ENCODE data around the gene NUP93.

The NUP93 gene

GRCh38 chr16:56848029-56848936 is 118.4 kb downstream of the NUP93 start:
- DNase-seq (ENCODE audit: low read depth): peak; percentile 50
- TF ChIP-seq CTCF (IDR thresholded peaks at IDR 0.05; ENCODE audit: low read depth, low read length) (no peak), MYC (IDR thresholded peaks at IDR 0.05; ENCODE audit: low read depth, low read length) (no peak), POLR2A (IDR thresholded peaks at IDR 0.05; ENCODE audit: extremely low read depth, insufficient read length) (no peak)
- TF ChIP-seq, protein P1, sequence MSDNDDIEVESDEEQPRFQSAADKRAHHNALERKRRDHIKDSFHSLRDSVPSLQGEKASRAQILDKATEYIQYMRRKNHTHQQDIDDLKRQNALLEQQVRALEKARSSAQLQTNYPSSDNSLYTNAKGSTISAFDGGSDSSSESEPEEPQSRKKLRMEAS (IDR thresholded peaks at IDR 0.05; ENCODE audit: low read depth, low read length): no peak
- no peak overlapping the region for H3K4me3 ChIP-seq (ENCODE audit: low read depth, low read length)

- DNase-seq (ENCODE audit: low read depth): no peak
- H3K4me3 ChIP-seq (ENCODE audit: low read depth, low read length): no peak overlapping the region
- TF ChIP-seq CTCF (IDR thresholded peaks at IDR 0.05; ENCODE audit: low read depth, low read length) (no peak), POLR2A (IDR thresholded peaks at IDR 0.05; ENCODE audit: extremely low read depth, insufficient read length) (no peak), MYC (IDR thresholded peaks at IDR 0.05; ENCODE audit: low read depth, low read length) (no peak)
Observed at GRCh38 chr16:56848955-56849689, 119.2 kb downstream of the NUP93 start.

DNA sequence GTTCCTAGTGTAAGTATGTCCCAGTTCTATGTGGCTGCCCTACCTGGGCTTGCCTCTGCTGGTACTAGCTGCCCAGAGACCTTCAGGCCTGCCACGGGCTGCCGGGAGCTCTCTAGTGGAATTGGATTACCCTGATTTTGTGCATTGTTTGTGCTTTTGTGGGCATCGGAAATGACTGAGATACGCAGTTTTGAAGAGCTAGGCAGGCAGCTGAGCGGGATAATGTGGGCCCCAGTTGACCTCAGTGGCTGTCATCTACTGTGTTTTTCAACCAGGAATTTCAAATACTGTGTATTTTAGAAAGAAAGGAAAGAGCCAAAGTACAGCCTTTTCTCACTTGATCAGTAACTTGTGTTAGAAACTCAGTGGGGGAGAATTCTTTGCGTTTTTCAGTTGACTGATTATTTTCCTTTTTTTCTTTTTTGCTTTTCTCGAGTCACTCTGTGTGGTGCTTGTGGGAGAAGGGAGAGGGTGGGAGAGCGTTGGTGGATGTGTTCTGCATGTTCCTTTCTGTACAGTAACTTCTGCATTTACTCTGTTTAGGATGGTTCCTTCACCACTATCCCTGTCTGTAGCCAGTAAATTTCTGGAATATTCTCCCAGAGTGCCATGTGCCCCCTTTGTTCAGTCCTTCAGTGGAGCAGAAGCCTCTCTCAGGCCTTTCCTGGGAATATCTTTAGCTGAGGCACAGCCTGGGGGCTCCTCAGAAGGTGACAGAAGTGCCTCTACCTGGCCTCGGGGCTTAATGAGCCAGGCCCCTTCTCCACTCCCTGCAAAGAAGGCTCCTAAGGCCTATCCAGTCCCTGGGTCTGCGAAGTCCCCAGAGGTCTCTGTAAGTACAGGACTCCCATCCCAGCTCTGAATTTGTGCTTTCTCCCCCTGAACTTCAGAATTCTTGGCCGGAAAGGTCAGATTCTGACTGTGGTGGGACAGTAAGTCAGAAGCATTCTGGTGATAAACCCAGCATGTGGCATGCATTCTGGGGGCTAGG is 120.1 kb downstream of the NUP93 start:
- DNase-seq (ENCODE audit: low read depth): no peak

DNA sequence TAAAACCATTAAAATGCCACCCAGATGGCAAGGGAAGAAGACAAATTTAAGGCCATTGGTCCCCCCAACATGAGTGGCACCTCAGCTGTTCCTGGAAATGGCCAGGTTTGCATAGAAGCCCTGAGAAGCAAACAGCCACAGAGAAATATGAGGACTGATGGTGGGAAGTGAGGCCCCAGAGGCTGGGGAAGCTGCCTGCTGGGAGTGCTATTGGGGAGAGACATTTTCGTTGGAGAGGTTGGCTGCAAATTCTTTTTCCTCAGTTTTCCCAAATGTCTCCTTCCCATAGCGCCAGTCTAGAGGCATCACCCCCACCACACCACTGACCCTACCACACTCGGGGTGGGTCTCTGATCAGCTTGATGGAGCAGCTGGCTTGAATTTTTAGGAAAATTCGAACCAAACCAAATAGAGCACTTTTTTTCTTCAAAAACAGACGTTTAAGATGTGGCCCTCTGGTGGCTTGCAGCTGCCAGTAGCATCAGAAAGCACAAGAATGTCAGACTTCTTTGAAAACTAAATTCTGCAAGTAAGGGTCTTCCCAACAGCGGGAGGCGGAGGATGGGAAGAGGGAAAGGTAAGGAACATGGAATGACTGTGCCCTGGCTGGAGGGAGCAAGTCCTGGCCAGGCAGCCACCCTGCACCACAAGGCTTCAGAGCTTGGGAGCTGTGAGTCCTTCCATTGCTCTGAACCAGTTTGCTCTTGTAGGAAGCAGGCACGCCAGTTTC is 121.9 kb downstream of the NUP93 start:
- no peak overlapping the region for H3K4me3 ChIP-seq (ENCODE audit: low read depth, low read length)
- peak; percentile 43 for DNase-seq (ENCODE audit: low read depth)
- peak; percentile 59 for TF ChIP-seq CTCF (IDR thresholded peaks at IDR 0.05; ENCODE audit: low read depth, low read length)
- no peak for TF ChIP-seq MYC (IDR thresholded peaks at IDR 0.05; ENCODE audit: low read depth, low read length)

More for the DNA sequence above, 120.1 kb downstream of the NUP93 start:
- TF ChIP-seq MYC (IDR thresholded peaks at IDR 0.05; ENCODE audit: low read depth, low read length) (no peak), POLR2A (IDR thresholded peaks at IDR 0.05; ENCODE audit: extremely low read depth, insufficient read length) (no peak), CTCF (IDR thresholded peaks at IDR 0.05; ENCODE audit: low read depth, low read length) (no peak)
- TF ChIP-seq, protein P1 (IDR thresholded peaks at IDR 0.05; ENCODE audit: low read depth, low read length): no peak
- H3K4me3 ChIP-seq (ENCODE audit: low read depth, low read length): no peak overlapping the region

GRCh38 chr16:56852401-56852730 is 122.4 kb downstream of the NUP93 start:
- H3K4me3 ChIP-seq (ENCODE audit: low read depth, low read length): no peak overlapping the region
- no peak for TF ChIP-seq MYC (IDR thresholded peaks at IDR 0.05; ENCODE audit: low read depth, low read length)
- TF ChIP-seq, protein P1 (IDR thresholded peaks at IDR 0.05; ENCODE audit: low read depth, low read length): no peak
- no peak for TF ChIP-seq POLR2A (IDR thresholded peaks at IDR 0.05; ENCODE audit: extremely low read depth, insufficient read length)
- no peak for TF ChIP-seq CTCF (IDR thresholded peaks at IDR 0.05; ENCODE audit: low read depth, low read length)
- peak; percentile 60 for DNase-seq (ENCODE audit: low read depth)
